Measurements from ENCODE around the gene CIZ1. TPM values are rescaled to one million over a fixed set of nuclear protein-coding genes. Genes with fewer than 3 reads are reported as not detected.
A peak's percentile ranks its signal among the peaks of the same experiment; 100 is the strongest.

CIZ1 gene
- total and polyA plus RNA-seq, 9 of the 15 experiments (the other 6 are each of a cell fraction or from before 2014, with no cell fraction given): 6.6 to 329 (median 87.8) TPM

DNA sequence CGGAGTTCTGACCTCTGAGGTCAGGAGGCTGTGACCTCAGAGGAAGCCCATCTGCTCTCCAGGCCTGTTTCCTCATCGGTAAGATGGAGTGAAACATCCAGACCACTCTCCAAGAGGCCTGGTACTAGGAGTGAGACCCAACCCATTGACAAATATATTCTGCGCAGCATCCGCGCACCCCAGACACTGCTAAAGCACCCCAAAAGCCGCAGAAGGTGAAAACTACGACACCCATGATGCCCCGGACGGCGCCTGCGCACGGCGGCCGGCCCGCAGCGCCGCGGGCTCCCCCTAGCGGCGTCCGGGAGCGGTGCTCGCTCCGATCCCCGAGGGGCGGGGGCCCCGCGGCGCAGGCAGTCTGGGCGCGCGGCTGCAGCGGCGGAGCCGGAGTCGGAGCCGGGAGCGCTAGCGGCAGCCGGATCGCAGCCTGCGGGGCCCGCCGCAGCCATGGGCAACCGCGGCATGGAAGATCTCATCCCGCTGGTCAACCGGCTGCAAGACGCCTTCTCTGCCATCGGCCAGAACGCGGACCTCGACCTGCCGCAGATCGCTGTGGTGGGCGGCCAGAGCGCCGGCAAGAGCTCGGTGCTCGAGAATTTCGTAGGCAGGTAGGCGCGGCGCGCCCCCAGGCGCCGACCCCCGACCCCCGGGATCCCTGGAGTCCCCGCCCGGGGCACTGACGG is 11.8 kb upstream of the CIZ1 start, which contains the start of gene DNM1 (continued):
- TF ChIP-seq, protein P1, sequence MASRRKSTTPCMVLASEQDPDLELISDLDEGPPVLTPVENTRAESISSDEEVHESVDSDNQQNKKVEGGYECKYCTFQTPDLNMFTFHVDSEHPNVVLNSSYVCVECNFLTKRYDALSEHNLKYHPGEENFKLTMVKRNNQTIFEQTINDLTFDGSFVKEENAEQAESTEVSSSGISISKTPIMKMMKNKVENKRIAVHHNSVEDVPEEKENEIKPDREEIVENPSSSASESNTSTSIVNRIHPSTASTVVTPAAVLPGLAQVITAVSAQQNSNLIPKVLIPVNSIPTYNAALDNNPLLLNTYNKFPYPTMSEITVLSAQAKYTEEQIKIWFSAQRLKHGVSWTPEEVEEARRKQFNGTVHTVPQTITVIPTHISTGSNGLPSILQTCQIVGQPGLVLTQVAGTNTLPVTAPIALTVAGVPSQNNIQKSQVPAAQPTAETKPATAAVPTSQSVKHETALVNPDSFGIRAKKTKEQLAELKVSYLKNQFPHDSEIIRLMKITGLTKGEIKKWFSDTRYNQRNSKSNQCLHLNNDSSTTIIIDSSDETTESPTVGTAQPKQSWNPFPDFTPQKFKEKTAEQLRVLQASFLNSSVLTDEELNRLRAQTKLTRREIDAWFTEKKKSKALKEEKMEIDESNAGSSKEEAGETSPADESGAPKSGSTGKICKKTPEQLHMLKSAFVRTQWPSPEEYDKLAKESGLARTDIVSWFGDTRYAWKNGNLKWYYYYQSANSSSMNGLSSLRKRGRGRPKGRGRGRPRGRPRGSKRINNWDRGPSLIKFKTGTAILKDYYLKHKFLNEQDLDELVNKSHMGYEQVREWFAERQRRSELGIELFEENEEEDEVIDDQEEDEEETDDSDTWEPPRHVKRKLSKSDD (conservative IDR thresholded peaks at IDR 0.05; ENCODE audit: low read length): peak; percentile 84; the same call in 1 of the 2 replicates
- TF ChIP-seq ETV1 (tag; conservative IDR thresholded peaks at IDR 0.05; ENCODE audit: low read depth): no peak; the same call in 1 of the 2 replicates
- TF ChIP-seq KLF16 (IDR thresholded peaks at IDR 0.05): no peak
- no peak for TF ChIP-seq ZEB2 (IDR thresholded peaks at IDR 0.05)
- TF ChIP-seq, protein P2, sequence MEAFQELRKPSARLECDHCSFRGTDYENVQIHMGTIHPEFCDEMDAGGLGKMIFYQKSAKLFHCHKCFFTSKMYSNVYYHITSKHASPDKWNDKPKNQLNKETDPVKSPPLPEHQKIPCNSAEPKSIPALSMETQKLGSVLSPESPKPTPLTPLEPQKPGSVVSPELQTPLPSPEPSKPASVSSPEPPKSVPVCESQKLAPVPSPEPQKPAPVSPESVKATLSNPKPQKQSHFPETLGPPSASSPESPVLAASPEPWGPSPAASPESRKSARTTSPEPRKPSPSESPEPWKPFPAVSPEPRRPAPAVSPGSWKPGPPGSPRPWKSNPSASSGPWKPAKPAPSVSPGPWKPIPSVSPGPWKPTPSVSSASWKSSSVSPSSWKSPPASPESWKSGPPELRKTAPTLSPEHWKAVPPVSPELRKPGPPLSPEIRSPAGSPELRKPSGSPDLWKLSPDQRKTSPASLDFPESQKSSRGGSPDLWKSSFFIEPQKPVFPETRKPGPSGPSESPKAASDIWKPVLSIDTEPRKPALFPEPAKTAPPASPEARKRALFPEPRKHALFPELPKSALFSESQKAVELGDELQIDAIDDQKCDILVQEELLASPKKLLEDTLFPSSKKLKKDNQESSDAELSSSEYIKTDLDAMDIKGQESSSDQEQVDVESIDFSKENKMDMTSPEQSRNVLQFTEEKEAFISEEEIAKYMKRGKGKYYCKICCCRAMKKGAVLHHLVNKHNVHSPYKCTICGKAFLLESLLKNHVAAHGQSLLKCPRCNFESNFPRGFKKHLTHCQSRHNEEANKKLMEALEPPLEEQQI (IDR thresholded peaks at IDR 0.05): no peak
- TF ChIP-seq, protein P3, sequence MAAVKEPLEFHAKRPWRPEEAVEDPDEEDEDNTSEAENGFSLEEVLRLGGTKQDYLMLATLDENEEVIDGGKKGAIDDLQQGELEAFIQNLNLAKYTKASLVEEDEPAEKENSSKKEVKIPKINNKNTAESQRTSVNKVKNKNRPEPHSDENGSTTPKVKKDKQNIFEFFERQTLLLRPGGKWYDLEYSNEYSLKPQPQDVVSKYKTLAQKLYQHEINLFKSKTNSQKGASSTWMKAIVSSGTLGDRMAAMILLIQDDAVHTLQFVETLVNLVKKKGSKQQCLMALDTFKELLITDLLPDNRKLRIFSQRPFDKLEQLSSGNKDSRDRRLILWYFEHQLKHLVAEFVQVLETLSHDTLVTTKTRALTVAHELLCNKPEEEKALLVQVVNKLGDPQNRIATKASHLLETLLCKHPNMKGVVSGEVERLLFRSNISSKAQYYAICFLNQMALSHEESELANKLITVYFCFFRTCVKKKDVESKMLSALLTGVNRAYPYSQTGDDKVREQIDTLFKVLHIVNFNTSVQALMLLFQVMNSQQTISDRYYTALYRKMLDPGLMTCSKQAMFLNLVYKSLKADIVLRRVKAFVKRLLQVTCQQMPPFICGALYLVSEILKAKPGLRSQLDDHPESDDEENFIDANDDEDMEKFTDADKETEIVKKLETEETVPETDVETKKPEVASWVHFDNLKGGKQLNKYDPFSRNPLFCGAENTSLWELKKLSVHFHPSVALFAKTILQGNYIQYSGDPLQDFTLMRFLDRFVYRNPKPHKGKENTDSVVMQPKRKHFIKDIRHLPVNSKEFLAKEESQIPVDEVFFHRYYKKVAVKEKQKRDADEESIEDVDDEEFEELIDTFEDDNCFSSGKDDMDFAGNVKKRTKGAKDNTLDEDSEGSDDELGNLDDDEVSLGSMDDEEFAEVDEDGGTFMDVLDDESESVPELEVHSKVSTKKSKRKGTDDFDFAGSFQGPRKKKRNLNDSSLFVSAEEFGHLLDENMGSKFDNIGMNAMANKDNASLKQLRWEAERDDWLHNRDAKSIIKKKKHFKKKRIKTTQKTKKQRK (IDR thresholded peaks at IDR 0.05; ENCODE audit: borderline replicate concordance, low read depth, low read length): no peak
- TF ChIP-seq PHF8 (IDR thresholded peaks at IDR 0.05; ENCODE audit: borderline replicate concordance, low read length): peak; percentile 73; the same call in 1 of the 2 replicates
- TF ChIP-seq, protein P4, sequence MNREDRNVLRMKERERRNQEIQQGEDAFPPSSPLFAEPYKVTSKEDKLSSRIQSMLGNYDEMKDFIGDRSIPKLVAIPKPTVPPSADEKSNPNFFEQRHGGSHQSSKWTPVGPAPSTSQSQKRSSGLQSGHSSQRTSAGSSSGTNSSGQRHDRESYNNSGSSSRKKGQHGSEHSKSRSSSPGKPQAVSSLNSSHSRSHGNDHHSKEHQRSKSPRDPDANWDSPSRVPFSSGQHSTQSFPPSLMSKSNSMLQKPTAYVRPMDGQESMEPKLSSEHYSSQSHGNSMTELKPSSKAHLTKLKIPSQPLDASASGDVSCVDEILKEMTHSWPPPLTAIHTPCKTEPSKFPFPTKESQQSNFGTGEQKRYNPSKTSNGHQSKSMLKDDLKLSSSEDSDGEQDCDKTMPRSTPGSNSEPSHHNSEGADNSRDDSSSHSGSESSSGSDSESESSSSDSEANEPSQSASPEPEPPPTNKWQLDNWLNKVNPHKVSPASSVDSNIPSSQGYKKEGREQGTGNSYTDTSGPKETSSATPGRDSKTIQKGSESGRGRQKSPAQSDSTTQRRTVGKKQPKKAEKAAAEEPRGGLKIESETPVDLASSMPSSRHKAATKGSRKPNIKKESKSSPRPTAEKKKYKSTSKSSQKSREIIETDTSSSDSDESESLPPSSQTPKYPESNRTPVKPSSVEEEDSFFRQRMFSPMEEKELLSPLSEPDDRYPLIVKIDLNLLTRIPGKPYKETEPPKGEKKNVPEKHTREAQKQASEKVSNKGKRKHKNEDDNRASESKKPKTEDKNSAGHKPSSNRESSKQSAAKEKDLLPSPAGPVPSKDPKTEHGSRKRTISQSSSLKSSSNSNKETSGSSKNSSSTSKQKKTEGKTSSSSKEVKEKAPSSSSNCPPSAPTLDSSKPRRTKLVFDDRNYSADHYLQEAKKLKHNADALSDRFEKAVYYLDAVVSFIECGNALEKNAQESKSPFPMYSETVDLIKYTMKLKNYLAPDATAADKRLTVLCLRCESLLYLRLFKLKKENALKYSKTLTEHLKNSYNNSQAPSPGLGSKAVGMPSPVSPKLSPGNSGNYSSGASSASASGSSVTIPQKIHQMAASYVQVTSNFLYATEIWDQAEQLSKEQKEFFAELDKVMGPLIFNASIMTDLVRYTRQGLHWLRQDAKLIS (CRISPR knock-in tag; IDR thresholded peaks at IDR 0.05): no peak
- TF ChIP-seq WHSC1 (IDR thresholded peaks at IDR 0.05; ENCODE audit: low read length): no peak
- TF ChIP-seq ETS2 (tag; IDR thresholded peaks at IDR 0.05; ENCODE audit: borderline replicate concordance, poor library complexity, severe bottlenecking): peak; percentile 78
- no peak for TF ChIP-seq KDM4B (IDR thresholded peaks at IDR 0.05; ENCODE audit: borderline replicate concordance in 2 of 2, low read depth in 1 of 2)
- TF ChIP-seq SP1 (CRISPR knock-in tag; IDR thresholded peaks at IDR 0.05): no peak
- TF ChIP-seq ZNF584 (CRISPR knock-in tag; IDR thresholded peaks at IDR 0.05; ENCODE audit: low read depth): no peak
- TF ChIP-seq COPS2 (conservative IDR thresholded peaks at IDR 0.05): no peak
- TF ChIP-seq RFX1 (IDR thresholded peaks at IDR 0.05): no peak

All from K562 (cell line).